Keratinocyte (primary cell): ENCODE results near the gene ITGB6. TPM values are rescaled to one million over a fixed set of nuclear protein-coding genes. Genes with fewer than 3 reads are reported as not detected.

ENCODE experiments used
- DNase-seq: peaks from one replicate; pipeline ENCODE4 v3.0.0-alpha.2; 2011; ENCODE audit warnings: low read depth, missing footprints, low spot score
- FAIRE-seq: peaks from 2 replicates; lab custom pipeline; 2011; peaks lifted over from hg19 to GRCh38; lab: Jason Lieb, UNC
- H2AFZ ChIP-seq: 2 replicates; pipeline ENCODE4 v1.6.0; 2012; ENCODE audit warnings: low read length, control low read depth, inconsistent platforms; ENCODE audit not compliant: control insufficient read depth
- H3K27ac ChIP-seq: 2 replicates; pipeline ENCODE4 v1.5.1; 2011; ENCODE audit warnings: low read length; ENCODE audit not compliant: control insufficient read depth, insufficient read depth
- H3K27me3 ChIP-seq: 3 replicates; pipeline ENCODE4 v1.6.0; 2011; ENCODE audit warnings: low read length; ENCODE audit not compliant: control insufficient read depth, insufficient read depth; ENCODE audit errors: extremely low read depth
- H3K36me3 ChIP-seq, 2 experiments: 2 replicates in 1 of 2; 3 replicates in 1 of 2; pipeline ENCODE4 v1.5.1; 2011; ENCODE audit warnings: low read length in 2 of 2, mild to moderate bottlenecking in 1 of 2; ENCODE audit not compliant: control insufficient read depth in 2 of 2, insufficient read depth in 2 of 2; ENCODE audit errors: extremely low read depth in 1 of 2
- H3K4me1 ChIP-seq: 3 replicates; pipeline ENCODE4 v1.5.1; 2011; ENCODE audit warnings: low read length; ENCODE audit not compliant: control insufficient read depth, insufficient read depth; ENCODE audit errors: extremely low read depth
- H3K4me2 ChIP-seq: 3 replicates; pipeline ENCODE4 v1.6.0; 2011; ENCODE audit warnings: low read depth, low read length; ENCODE audit not compliant: control insufficient read depth, insufficient read depth; ENCODE audit errors: extremely low read depth
- H3K4me3 ChIP-seq, 3 experiments: fragments of 200-600 bp in 1 of 3; sonication (generic) in 1 of 3; 2 replicates in 2 of 3; 3 replicates in 1 of 3; pipeline ENCODE4 v1.5.1; 2011 to 2016; ENCODE audit warnings: low read length in 3 of 3, mild to moderate bottlenecking in 3 of 3, control low read depth in 2 of 3, inconsistent platforms in 1 of 3, low read depth in 1 of 3, mixed read lengths in 1 of 3, mixed run types in 1 of 3, moderate library complexity in 1 of 3; ENCODE audit not compliant: control insufficient read depth in 2 of 3, insufficient read depth in 2 of 3; ENCODE audit errors: extremely low read depth in 1 of 3
- H3K79me2 ChIP-seq: 2 replicates; pipeline ENCODE4 v1.6.0; 2012; ENCODE audit warnings: low read length; ENCODE audit not compliant: control insufficient read depth, insufficient read depth
- H3K9ac ChIP-seq: 3 replicates; pipeline ENCODE4 v1.6.0; 2011; ENCODE audit warnings: low read length; ENCODE audit not compliant: control insufficient read depth, insufficient read depth; ENCODE audit errors: extremely low read depth
- H3K9me1 ChIP-seq: 3 replicates; pipeline ENCODE4 v1.6.0; 2011; ENCODE audit warnings: low read length; ENCODE audit not compliant: control insufficient read depth, insufficient read depth; ENCODE audit errors: extremely low read depth
- H3K9me3 ChIP-seq: 2 replicates; pipeline ENCODE4 v1.5.1; 2012; ENCODE audit warnings: low read depth, low read length; ENCODE audit not compliant: control insufficient read depth
- H4K20me1 ChIP-seq: 3 replicates; pipeline ENCODE4 v1.6.0; 2011; ENCODE audit warnings: low read length; ENCODE audit not compliant: control insufficient read depth, insufficient read depth; ENCODE audit errors: extremely low read depth
- EZH2 ChIP-seq: IDR thresholded peaks from one replicate; pipeline ENCODE4 v1.6.1; 2012; ENCODE audit warnings: inconsistent platforms, mild to moderate bottlenecking, low read length, moderate library complexity
- dilution Hi-C: fragments of 300-500 bp; cut with MboI; formaldehyde crosslinking; loops from one replicate; pipeline ENCODE4 v1.7.0; 2020; ENCODE audit warnings: low sequenced_read_pairs; ENCODE audit not compliant: extremely low pct_ligation_motif_present
- polyA plus RNA-seq, 5 experiments: library from polyadenylated mRNA; depleted of rRNA in 3 of 5; stranded (reverse) in 3 of 5; stranded (forward) in 1 of 5; unstranded in 1 of 5; fragments of >200 nt; gene quantifications; 1 replicate in 1 of 5; 2 replicates in 3 of 5; 3 replicates in 1 of 5; pipeline versions ENCODE4 v1.2.1 to v1.2.3, GENCODE V29; 2011 to 2012; ENCODE audit warnings: missing spikeins in 2 of 5, low read depth in 1 of 5, low replicate concordance in 1 of 5
- TF ChIP-seq, protein P1 (sequence below), 3 experiments: IDR thresholded peaks in 1 of 3; conservative IDR thresholded peaks in 1 of 3; optimal IDR thresholded peaks in 1 of 3; 2 replicates in 2 of 3; 3 replicates in 1 of 3; pipeline versions ENCODE3 to v1.5.1; 2011; ENCODE audit warnings: low read length in 3 of 3, mild to moderate bottlenecking in 3 of 3, moderate library complexity in 2 of 3, control low read depth in 1 of 3, inconsistent platforms in 1 of 3; ENCODE audit not compliant: insufficient read depth in 2 of 3; ENCODE audit errors: extremely low read depth in 1 of 3

ITGB6 gene
- polyA plus RNA-seq, 1 donor (not counting 4 experiments of a cell fraction or from before 2014, with no cell fraction given): 183 TPM

DNA sequence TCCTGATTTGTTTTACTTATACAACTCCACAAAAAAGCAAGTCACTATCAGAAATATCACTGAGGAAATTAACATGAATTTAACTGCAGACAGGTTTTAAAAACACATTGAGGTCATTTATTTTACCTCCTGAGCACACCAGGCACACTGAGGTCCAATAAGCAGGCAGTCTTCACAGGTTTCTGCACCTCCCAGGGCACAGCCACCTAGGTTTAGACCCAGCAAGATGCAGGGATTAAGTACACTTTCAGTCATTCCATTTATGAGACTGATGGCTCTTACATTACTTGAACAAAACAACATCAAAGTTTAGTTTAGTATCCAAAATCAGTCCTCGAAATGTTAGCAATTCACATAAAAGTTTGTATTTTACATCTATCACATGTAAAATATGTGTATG is 1.0 kb downstream of the ITGB6 start:
- Histone ChIP-seq H3K9me1 (no peaks in the 10 kb centered on the region), H3K79me2 (peaks cover 58% of the 10 kb centered on the region), H2AFZ (no peak overlapping the region), H3K4me1 (peaks cover 41% of the 10 kb centered on the region), H4K20me1 (no peaks in the 10 kb centered on the region), H3K9ac (peak overlapping the region; percentile 69), H3K36me3 (peaks cover 4 to 19% of the 10 kb centered on the region in 2 experiments), H3K9me3 (no peaks in the 10 kb centered on the region), H3K4me2 (peak overlapping the region; percentile 98), H3K4me3 (peak overlapping the region; percentile 48 to 80 (median 54)), H3K27ac (peak overlapping the region; percentile 85), H3K27me3 (no peaks in the 10 kb centered on the region)
- dilution Hi-C loops: no loop called here
- peak; percentile 62 for FAIRE-seq
- TF ChIP-seq, protein P1, sequence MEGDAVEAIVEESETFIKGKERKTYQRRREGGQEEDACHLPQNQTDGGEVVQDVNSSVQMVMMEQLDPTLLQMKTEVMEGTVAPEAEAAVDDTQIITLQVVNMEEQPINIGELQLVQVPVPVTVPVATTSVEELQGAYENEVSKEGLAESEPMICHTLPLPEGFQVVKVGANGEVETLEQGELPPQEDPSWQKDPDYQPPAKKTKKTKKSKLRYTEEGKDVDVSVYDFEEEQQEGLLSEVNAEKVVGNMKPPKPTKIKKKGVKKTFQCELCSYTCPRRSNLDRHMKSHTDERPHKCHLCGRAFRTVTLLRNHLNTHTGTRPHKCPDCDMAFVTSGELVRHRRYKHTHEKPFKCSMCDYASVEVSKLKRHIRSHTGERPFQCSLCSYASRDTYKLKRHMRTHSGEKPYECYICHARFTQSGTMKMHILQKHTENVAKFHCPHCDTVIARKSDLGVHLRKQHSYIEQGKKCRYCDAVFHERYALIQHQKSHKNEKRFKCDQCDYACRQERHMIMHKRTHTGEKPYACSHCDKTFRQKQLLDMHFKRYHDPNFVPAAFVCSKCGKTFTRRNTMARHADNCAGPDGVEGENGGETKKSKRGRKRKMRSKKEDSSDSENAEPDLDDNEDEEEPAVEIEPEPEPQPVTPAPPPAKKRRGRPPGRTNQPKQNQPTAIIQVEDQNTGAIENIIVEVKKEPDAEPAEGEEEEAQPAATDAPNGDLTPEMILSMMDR (optimal IDR thresholded peaks at IDR 0.05 in 1 of 3, IDR thresholded peaks at IDR 0.05 in 1 of 3, conservative IDR thresholded peaks at IDR 0.05 in 1 of 3; ENCODE audit: extremely low read depth in 1 of 3, insufficient read depth in 2 of 3, low read length in 3 of 3): no peak
- TF ChIP-seq EZH2: no peak
- DNase-seq: no peak

GRCh38 chr2:160197587-160197986 is 2.5 kb downstream of the ITGB6 start:
- H3K4me3 ChIP-seq: peak overlapping the region; percentile 48 to 80 (median 54)
- H3K27ac ChIP-seq: peak overlapping the region; percentile 85
- dilution Hi-C loops: no loop called here
- no peaks in the 10 kb centered on the region for H3K27me3 ChIP-seq
- TF ChIP-seq, protein P1 (optimal IDR thresholded peaks at IDR 0.05 in 1 of 3, IDR thresholded peaks at IDR 0.05 in 1 of 3, conservative IDR thresholded peaks at IDR 0.05 in 1 of 3; ENCODE audit: extremely low read depth in 1 of 3, insufficient read depth in 2 of 3, low read length in 3 of 3): no peak
- TF ChIP-seq EZH2: no peak
- peaks cover 49% of the 10 kb centered on the region for H3K4me1 ChIP-seq
- H3K9me1 ChIP-seq: no peaks in the 10 kb centered on the region
- H3K9me3 ChIP-seq: no peaks in the 10 kb centered on the region
- DNase-seq (no peak), FAIRE-seq (peak; percentile 73)
- no peaks in the 10 kb centered on the region for H4K20me1 ChIP-seq
- H3K4me2 ChIP-seq: peak overlapping the region; percentile 98
- H3K9ac ChIP-seq: peak overlapping the region; percentile 69
- peaks cover 71% of the 10 kb centered on the region for H3K79me2 ChIP-seq
- H2AFZ ChIP-seq: no peak overlapping the region
- H3K36me3 ChIP-seq: peaks cover 6 to 25% of the 10 kb centered on the region in 2 experiments
